Caco-2 (cell line): ENCODE measurements around the gene MVB12B. TPM values are rescaled to one million over a fixed set of nuclear protein-coding genes. Genes with fewer than 3 reads are reported as not detected.

Experiments used
- BruUV-seq: library from RNA; stranded (reverse); fragments of 400-500 nt; replicated peaks from 2 replicates; lab custom pipeline; 2021; lab: Mats Ljungman, UMichigan
- CTCF ChIA-PET: fragments of 300-600 bp; sonication (Branson Sonifier 250); formaldehyde crosslinking; loops from one replicate; lab custom pipeline; 2022; ENCODE audit warnings: antibody characterized with exemption; lab: Charles Lee
- POLR2A ChIA-PET: fragments of 300-600 bp; sonication (Branson Sonifier 250); formaldehyde crosslinking; loops from one replicate; lab custom pipeline; 2022; ENCODE audit warnings: antibody characterized with exemption; lab: Charles Lee
- DNase-seq, 2 experiments: peaks; one replicate each; pipeline versions ENCODE4 v3.0.0 to v3.0.0-alpha.2; 2020 to 2022
- H3K27me3 ChIP-seq: replicated peaks from 2 replicates; pipeline ENCODE4 v1.6.0; 2011; ENCODE audit warnings: low read length; ENCODE audit not compliant: control insufficient read depth, insufficient read depth
- H3K36me3 ChIP-seq: 2 replicates; pipeline ENCODE4 v1.5.1; 2011; ENCODE audit warnings: low read length; ENCODE audit not compliant: control insufficient read depth, insufficient read depth
- H3K4me1 ChIP-seq: fragments of 250-450 bp; sonication (Bioruptor Pico); 2 replicates; pipeline ENCODE4 v1.5.1; 2020; ENCODE audit warnings: mild to moderate bottlenecking
- H3K4me3 ChIP-seq: 2 replicates; pipeline ENCODE4 v1.5.1; 2011; ENCODE audit warnings: low read depth, mild to moderate bottlenecking, control low read depth, low read length
- H3K9me3 ChIP-seq: fragments of 250-450 bp; sonication (Bioruptor Pico); 2 replicates; pipeline ENCODE4 v1.5.1; 2020; ENCODE audit warnings: mild to moderate bottlenecking, moderate library complexity
- H3K27ac Mint-ChIP-seq: one replicate; pipeline ENCODE4 v1.8.0; 2022; ENCODE audit warnings: mixed read lengths; ENCODE audit not compliant: unreplicated experiment
- H3K27me3 Mint-ChIP-seq: one replicate; pipeline ENCODE4 v1.8.0; 2022; ENCODE audit warnings: mixed read lengths; ENCODE audit not compliant: insufficient read depth, unreplicated experiment
- H3K36me3 Mint-ChIP-seq: one replicate; pipeline ENCODE4 v1.8.0; 2022; ENCODE audit warnings: mild to moderate bottlenecking, mixed read lengths; ENCODE audit not compliant: insufficient read depth, unreplicated experiment
- H3K4me1 Mint-ChIP-seq: one replicate; pipeline ENCODE4 v1.8.0; 2022; ENCODE audit warnings: low read depth, mixed read lengths; ENCODE audit not compliant: unreplicated experiment
- H3K4me3 Mint-ChIP-seq: one replicate; pipeline ENCODE4 v1.8.0; 2022; ENCODE audit warnings: mild to moderate bottlenecking, moderate library complexity, mixed read lengths; ENCODE audit not compliant: unreplicated experiment
- H3K9me3 Mint-ChIP-seq: one replicate; pipeline ENCODE4 v1.8.0; 2022; ENCODE audit warnings: mixed read lengths; ENCODE audit not compliant: unreplicated experiment
- CTCF ChIP-seq, 2 experiments: fragments of 200-600 bp in 1 of 2; IDR thresholded peaks; 1 replicate in 1 of 2; 2 replicates in 1 of 2; pipeline versions ENCODE4 v1.5.1 to v1.8.0; 2011 to 2022; ENCODE audit warnings: antibody characterized with exemption in 1 of 2, control low read depth in 1 of 2, inconsistent platforms in 1 of 2, low read depth in 1 of 2, low read length in 1 of 2, mild to moderate bottlenecking in 1 of 2, moderate library complexity in 1 of 2; ENCODE audit not compliant: insufficient read depth in 1 of 2, severe bottlenecking in 1 of 2, unreplicated experiment in 1 of 2
- intact Hi-C: fragments of 100-400 bp; cut with micrococcal nuclease; formaldehyde crosslinking; loops from one replicate; pipeline ENCODE4 v1.10.0; 2022; ENCODE audit not compliant: unreplicated experiment
- total RNA-seq: library from RNA; stranded (reverse); gene quantifications from 2 replicates; pipeline ENCODE4 v1.2.3, GENCODE V29; 2022

Gene MVB12B
- total RNA-seq, 1 experiment from 2014 or later, result 24.4 TPM

GRCh38 chr9:126377536-126377935 is 50.9 kb downstream of the MVB12B start:
- peaks cover 46% of the 10 kb centered on the region for H3K4me1 Mint-ChIP-seq

GRCh38 chr9:126378761-126379160 is 52.1 kb downstream of the MVB12B start:
- Mint-ChIP-seq H3K9me3 (no peaks in the 10 kb centered on the region), H3K36me3 (no peaks in the 10 kb centered on the region), H3K4me3 (no peak overlapping the region), H3K27ac (no peak overlapping the region), H3K27me3 (no peaks in the 10 kb centered on the region), H3K4me1 (peaks cover 34% of the 10 kb centered on the region)
- DNase-seq, result no peak
- H3K4me1 ChIP-seq, result peaks cover 32% of the 10 kb centered on the region
- no peaks in the 10 kb centered on the region for H3K27me3 ChIP-seq
- no peaks in the 10 kb centered on the region for H3K9me3 ChIP-seq
- H3K36me3 ChIP-seq, result no peaks in the 10 kb centered on the region
- intact Hi-C loops, result no loop called here
- H3K4me3 ChIP-seq, result no peak overlapping the region
- TF ChIP-seq CTCF (IDR thresholded peaks at IDR 0.05; ENCODE audit: insufficient read depth in 1 of 2, low read depth in 1 of 2, low read length in 1 of 2, severe bottlenecking in 1 of 2, unreplicated experiment in 1 of 2), result no peak
- no TSS peak for BruUV-seq
- ChIA-PET CTCF (no interaction called here), POLR2A (no interaction called here)

More at GRCh38 chr9:126377536-126377935, 50.9 kb downstream of the MVB12B start:
- Histone ChIP-seq H3K27me3 (no peaks in the 10 kb centered on the region), H3K4me3 (no peak overlapping the region), H3K9me3 (no peaks in the 10 kb centered on the region), H3K36me3 (no peaks in the 10 kb centered on the region; the same call in 1 of the 2 replicates), H3K4me1 (peaks cover 44% of the 10 kb centered on the region)
- DNase-seq, result no peak
- BruUV-seq, result no TSS peak
- Mint-ChIP-seq H3K4me3 (no peak overlapping the region), H3K36me3 (peaks cover 2% of the 10 kb centered on the region), H3K27me3 (no peaks in the 10 kb centered on the region), H3K9me3 (no peaks in the 10 kb centered on the region), H3K27ac (no peak overlapping the region)
- ChIA-PET CTCF (interaction anchor here (0.7 kb wide), 1 partner anchor 8 kb away, joined by 3 read pairs; no protein-coding TSS in a partner anchor), POLR2A (no interaction called here)
- intact Hi-C loops, result no loop called here
- TF ChIP-seq CTCF (IDR thresholded peaks at IDR 0.05; ENCODE audit: insufficient read depth in 1 of 2, low read depth in 1 of 2, low read length in 1 of 2, severe bottlenecking in 1 of 2, unreplicated experiment in 1 of 2), result no peak

GRCh38 chr9:126379661-126380360 is 53.2 kb downstream of the MVB12B start:
- Mint-ChIP-seq H3K27ac (no peak overlapping the region), H3K36me3 (no peaks in the 10 kb centered on the region), H3K4me1 (peaks cover 26% of the 10 kb centered on the region), H3K9me3 (no peaks in the 10 kb centered on the region), H3K4me3 (no peak overlapping the region), H3K27me3 (no peaks in the 10 kb centered on the region)
- Histone ChIP-seq H3K27me3 (no peaks in the 10 kb centered on the region), H3K9me3 (no peaks in the 10 kb centered on the region), H3K4me3 (no peak overlapping the region), H3K4me1 (peaks cover 21% of the 10 kb centered on the region), H3K36me3 (no peaks in the 10 kb centered on the region)
- no TSS peak for BruUV-seq
- intact Hi-C loops, result no loop called here
- DNase-seq, result no peak
- ChIA-PET CTCF (no interaction called here), POLR2A (no interaction called here)
- TF ChIP-seq CTCF (IDR thresholded peaks at IDR 0.05; ENCODE audit: insufficient read depth in 1 of 2, low read depth in 1 of 2, low read length in 1 of 2, severe bottlenecking in 1 of 2, unreplicated experiment in 1 of 2), result no peak
